ENCODE results near the gene TACO1.

TACO1 gene

DNA sequence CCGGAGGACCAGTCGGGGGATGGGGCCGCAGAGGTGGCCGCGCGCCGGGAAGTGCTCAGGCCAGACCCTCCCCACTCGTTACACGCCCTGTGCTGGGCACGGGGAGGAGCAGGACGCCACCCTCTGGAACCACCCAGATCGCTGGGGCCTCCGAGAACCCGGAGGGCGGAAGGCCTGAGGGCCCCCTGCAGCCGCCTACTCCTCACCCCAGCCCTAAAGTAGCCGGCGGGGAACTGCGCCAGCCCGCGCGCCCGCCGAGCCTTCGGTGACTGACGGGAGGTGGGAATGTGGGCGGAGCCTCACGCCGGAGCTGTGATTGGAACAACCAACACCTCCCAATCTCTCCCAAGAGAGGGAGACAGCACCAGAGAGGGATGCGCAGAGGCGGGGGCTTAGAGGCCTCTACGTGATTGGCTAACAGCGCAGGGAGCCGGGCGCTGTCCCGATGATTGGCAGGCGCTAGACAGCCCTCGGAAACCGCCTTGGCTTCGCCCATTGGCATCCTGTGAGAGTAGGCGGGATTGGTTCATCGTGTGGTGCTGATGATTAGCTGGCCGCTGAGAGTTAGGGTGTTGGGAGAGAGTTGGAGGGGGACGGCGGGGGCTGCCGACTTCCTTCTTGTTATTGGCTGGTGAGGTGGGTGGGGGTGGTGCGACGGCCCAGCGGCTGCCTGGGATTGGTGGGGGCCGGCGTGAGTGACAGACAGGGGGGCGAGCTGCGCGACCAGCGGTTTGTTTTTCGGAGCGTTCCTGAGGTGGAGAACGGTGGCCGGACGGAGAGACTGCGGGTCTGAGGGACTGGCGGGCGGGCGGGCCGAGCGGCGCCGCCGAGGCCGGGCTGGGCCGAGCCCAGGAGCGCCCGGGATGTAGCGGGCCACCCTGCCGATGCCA lies 21.2 kb downstream of the TACO1 start, which contains the start of gene MAP3K3 (continued):
- TF ChIP-seq KLF8 (tag by site-specific recombination; IDR thresholded peaks at IDR 0.05) (peak; percentile 85; the same call in 1 of the 2 replicates), ZIC2 (tag by site-specific recombination; IDR thresholded peaks at IDR 0.05) (peak; percentile 72), ZNF391 (tag by site-specific recombination; IDR thresholded peaks at IDR 0.05; ENCODE audit: borderline replicate concordance, low read depth) (peak; percentile 75), ZNF248 (tag by site-specific recombination; IDR thresholded peaks at IDR 0.05) (no peak), ZBTB21 (tag by site-specific recombination; IDR thresholded peaks at IDR 0.05) (0 out of 2 replicates have a peak, but pooled peaks have one; percentile 41), ZNF561 (tag by site-specific recombination; IDR thresholded peaks at IDR 0.05; ENCODE audit: borderline replicate concordance) (peak; percentile 96; the same call in 1 of the 2 replicates), SP7 (tag by site-specific recombination; IDR thresholded peaks at IDR 0.05) (peak; percentile 88)
- TF ChIP-seq, protein P1, sequence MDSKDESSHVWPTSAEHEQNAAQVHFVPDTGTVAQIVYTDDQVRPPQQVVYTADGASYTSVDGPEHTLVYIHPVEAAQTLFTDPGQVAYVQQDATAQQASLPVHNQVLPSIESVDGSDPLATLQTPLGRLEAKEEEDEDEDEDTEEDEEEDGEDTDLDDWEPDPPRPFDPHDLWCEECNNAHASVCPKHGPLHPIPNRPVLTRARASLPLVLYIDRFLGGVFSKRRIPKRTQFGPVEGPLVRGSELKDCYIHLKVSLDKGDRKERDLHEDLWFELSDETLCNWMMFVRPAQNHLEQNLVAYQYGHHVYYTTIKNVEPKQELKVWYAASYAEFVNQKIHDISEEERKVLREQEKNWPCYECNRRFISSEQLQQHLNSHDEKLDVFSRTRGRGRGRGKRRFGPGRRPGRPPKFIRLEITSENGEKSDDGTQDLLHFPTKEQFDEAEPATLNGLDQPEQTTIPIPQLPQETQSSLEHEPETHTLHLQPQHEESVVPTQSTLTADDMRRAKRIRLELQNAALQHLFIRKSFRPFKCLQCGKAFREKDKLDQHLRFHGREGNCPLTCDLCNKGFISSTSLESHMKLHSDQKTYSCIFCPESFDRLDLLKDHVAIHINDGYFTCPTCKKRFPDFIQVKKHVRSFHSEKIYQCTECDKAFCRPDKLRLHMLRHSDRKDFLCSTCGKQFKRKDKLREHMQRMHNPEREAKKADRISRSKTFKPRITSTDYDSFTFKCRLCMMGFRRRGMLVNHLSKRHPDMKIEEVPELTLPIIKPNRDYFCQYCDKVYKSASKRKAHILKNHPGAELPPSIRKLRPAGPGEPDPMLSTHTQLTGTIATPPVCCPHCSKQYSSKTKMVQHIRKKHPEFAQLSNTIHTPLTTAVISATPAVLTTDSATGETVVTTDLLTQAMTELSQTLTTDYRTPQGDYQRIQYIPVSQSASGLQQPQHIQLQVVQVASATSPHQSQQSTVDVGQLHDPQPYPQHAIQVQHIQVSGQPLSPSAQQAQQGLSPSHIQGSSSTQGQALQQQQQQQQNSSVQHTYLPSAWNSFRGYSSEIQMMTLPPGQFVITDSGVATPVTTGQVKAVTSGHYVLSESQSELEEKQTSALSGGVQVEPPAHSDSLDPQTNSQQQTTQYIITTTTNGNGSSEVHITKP (tag by site-specific recombination; IDR thresholded peaks at IDR 0.05): peak; percentile 85

DNA sequence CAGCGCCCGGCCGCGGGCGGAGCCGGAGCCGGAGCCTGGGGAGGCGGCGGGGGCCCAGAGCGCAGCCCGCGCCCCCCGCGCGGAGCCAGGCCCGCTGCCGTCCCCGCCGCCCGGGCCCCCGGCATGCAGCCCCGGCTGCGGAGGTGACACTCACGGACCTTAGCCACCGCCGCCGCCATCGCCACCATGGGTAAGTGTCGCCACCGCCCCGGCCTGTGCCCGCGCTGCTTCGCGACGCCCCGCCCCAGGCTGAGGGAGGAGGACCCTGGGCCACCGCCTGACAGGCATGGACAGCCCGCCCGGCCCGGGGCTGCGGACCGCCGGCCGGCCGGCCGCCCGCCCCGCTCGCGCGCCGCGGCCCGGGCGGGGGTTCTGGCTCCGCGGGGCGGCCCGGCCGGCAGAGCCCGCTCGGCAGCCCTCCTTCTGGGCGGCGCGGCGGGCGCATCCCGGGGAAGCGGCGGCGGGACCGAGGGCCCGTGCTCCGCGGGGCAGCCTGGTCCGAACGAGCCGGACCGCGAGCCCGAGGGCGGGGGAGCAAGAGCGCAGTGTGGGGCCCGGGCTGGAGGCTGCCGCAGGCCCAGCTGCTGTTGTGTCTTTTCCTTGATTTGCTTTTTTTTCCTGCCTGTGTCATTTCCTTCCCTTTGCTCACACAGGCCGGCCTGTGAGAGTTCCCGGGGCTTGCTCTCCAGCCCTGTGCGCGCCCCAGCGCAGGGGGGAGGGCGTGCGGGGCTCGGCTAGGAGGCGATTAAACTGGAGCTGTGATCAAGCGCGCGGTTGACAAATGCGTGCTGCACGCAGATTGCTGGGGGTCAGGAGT lies 22.1 kb downstream of the TACO1 start:
- ChIA-PET POLR2A (interaction anchor here (0.7 to 2.5 kb wide), 37 partner anchors 7 to 882 kb away, joined by 3 to 32 read pairs (median 5); partner anchors contain the start of genes ACE, CCDC47, DDX42 and LIMD2), CTCF (interaction anchor here (0.6 to 3.4 kb wide), 4 partner anchors 11 to 197 kb away, joined by 3 to 28 read pairs (median 5); no protein-coding TSS in a partner anchor)
- Histone ChIP-seq H3K27ac (ENCODE audit: extremely low read depth, low read depth, low read length) (peak overlapping the region; percentile 89), H3K4me3 (ENCODE audit: low read depth, low read length) (peak overlapping the region; percentile 93), H3K9me3 (ENCODE audit: control insufficient read depth, insufficient read depth, low read depth, low read length) (no peaks in the 10 kb centered on the region), H3K36me3 (ENCODE audit: control insufficient read depth in 2 of 2, insufficient read depth in 1 of 2, low read length in 2 of 2) (no peaks in the 10 kb centered on the region; a peak in 1 of 3 replicates), H3K4me1 (ENCODE audit: control insufficient read depth, insufficient read depth, low read length) (peaks cover 13% of the 10 kb centered on the region)
- TF ChIP-seq ZNF623 (tag by site-specific recombination; IDR thresholded peaks at IDR 0.05): no peak
- TF ChIP-seq ZNF404 (tag by site-specific recombination; IDR thresholded peaks at IDR 0.05): no peak
- TF ChIP-seq ZIC2 (tag by site-specific recombination; IDR thresholded peaks at IDR 0.05): peak; percentile 69
- TF ChIP-seq ZBTB21 (tag by site-specific recombination; IDR thresholded peaks at IDR 0.05): no peak
- TF ChIP-seq, protein P2, sequence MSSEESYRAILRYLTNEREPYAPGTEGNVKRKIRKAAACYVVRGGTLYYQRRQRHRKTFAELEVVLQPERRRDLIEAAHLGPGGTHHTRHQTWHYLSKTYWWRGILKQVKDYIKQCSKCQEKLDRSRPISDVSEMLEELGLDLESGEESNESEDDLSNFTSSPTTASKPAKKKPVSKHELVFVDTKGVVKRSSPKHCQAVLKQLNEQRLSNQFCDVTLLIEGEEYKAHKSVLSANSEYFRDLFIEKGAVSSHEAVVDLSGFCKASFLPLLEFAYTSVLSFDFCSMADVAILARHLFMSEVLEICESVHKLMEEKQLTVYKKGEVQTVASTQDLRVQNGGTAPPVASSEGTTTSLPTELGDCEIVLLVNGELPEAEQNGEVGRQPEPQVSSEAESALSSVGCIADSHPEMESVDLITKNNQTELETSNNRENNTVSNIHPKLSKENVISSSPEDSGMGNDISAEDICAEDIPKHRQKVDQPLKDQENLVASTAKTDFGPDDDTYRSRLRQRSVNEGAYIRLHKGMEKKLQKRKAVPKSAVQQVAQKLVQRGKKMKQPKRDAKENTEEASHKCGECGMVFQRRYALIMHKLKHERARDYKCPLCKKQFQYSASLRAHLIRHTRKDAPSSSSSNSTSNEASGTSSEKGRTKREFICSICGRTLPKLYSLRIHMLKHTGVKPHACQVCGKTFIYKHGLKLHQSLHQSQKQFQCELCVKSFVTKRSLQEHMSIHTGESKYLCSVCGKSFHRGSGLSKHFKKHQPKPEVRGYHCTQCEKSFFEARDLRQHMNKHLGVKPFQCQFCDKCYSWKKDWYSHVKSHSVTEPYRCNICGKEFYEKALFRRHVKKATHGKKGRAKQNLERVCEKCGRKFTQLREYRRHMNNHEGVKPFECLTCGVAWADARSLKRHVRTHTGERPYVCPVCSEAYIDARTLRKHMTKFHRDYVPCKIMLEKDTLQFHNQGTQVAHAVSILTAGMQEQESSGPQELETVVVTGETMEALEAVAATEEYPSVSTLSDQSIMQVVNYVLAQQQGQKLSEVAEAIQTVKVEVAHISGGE (tag by site-specific recombination; conservative IDR thresholded peaks at IDR 0.05; ENCODE audit: low read depth): peak; percentile 34; the same call in 1 of the 2 replicates
- TF ChIP-seq, protein P3, sequence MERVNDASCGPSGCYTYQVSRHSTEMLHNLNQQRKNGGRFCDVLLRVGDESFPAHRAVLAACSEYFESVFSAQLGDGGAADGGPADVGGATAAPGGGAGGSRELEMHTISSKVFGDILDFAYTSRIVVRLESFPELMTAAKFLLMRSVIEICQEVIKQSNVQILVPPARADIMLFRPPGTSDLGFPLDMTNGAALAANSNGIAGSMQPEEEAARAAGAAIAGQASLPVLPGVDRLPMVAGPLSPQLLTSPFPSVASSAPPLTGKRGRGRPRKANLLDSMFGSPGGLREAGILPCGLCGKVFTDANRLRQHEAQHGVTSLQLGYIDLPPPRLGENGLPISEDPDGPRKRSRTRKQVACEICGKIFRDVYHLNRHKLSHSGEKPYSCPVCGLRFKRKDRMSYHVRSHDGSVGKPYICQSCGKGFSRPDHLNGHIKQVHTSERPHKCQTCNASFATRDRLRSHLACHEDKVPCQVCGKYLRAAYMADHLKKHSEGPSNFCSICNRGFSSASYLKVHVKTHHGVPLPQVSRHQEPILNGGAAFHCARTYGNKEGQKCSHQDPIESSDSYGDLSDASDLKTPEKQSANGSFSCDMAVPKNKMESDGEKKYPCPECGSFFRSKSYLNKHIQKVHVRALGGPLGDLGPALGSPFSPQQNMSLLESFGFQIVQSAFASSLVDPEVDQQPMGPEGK (tag by site-specific recombination; IDR thresholded peaks at IDR 0.05): peak; percentile 88
- TF ChIP-seq GLI4 (tag by site-specific recombination; IDR thresholded peaks at IDR 0.05): no peak
- no peak for TF ChIP-seq MZF1 (tag by site-specific recombination; IDR thresholded peaks at IDR 0.05; ENCODE audit: borderline replicate concordance)
- 0 out of 2 replicates have a peak, but pooled peaks have one; percentile 29 for TF ChIP-seq ZXDB (tag by site-specific recombination; IDR thresholded peaks at IDR 0.05)
- TF ChIP-seq, protein P1 (tag by site-specific recombination; IDR thresholded peaks at IDR 0.05): no peak
- peak; percentile 57; the same call in 1 of the 2 replicates for TF ChIP-seq ZFP69B (tag by site-specific recombination; IDR thresholded peaks at IDR 0.05)
- TF ChIP-seq, protein P4, sequence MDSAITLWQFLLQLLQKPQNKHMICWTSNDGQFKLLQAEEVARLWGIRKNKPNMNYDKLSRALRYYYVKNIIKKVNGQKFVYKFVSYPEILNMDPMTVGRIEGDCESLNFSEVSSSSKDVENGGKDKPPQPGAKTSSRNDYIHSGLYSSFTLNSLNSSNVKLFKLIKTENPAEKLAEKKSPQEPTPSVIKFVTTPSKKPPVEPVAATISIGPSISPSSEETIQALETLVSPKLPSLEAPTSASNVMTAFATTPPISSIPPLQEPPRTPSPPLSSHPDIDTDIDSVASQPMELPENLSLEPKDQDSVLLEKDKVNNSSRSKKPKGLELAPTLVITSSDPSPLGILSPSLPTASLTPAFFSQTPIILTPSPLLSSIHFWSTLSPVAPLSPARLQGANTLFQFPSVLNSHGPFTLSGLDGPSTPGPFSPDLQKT (IDR thresholded peaks at IDR 0.05; ENCODE audit: borderline replicate concordance, low read depth, low read length): no peak
